Measurements from ENCODE around the gene RLF.

DNA sequence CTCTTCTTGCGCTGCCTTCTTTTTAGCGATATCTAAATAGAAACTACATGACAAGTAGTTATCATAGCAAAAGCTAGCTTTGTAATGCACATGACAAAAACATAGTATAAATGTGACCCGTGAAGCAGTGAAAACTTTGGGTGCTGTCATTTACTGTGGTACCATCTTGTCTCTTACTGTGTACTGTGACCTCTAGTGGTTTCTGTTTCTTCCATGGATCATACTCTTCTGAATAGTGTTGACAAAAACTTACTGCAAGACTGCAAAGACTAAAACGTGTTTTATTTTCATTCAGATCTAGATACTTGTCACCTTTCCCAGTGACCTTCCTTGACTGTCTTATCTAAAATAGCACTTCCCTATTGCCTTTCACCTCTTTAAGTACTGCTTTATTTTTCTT is 6.1 kb downstream of the RLF start:
- TF ChIP-seq CTCF (IDR thresholded peaks at IDR 0.05) (no peak), POLR2A (IDR thresholded peaks at IDR 0.05) (no peak), POLR2AphosphoS5 (IDR thresholded peaks at IDR 0.05) (no peak)
